ENCODE results near the gene CT45A6. TPM values are rescaled to one million over a fixed set of nuclear protein-coding genes. Genes with fewer than 3 reads are reported as not detected.
"Not testable (repeated sequence)": the region's sequence is repeated elsewhere in the genome, so short reads cannot be mapped to it uniquely, and the experiment has no call there.

CT45A6 gene
- polyA plus RNA-seq, result not detected in 2 replicates
- not detected in 2 replicates for polyA minus RNA-seq

- not testable (repeated sequence) for H2AFZ ChIP-seq (ENCODE audit: low read depth, low read length); H3K9me3 ChIP-seq (ENCODE audit: low read length); H3K36me3 ChIP-seq (ENCODE audit: insufficient read depth, low read length); H3K4me2 ChIP-seq (ENCODE audit: low read length); H4K20me1 ChIP-seq (ENCODE audit: insufficient read depth); H3F3A ChIP-seq (ENCODE audit: insufficient read depth, low read length, poor library complexity, severe bottlenecking); H3K79me2 ChIP-seq (replicated peaks; ENCODE audit: insufficient read depth, low read length); H3K9me2 ChIP-seq (ENCODE audit: insufficient read depth, low read length); H3K4me3 ChIP-seq (ENCODE audit: low read length); H3K27me3 ChIP-seq (ENCODE audit: insufficient read depth, low read depth, low read length); H3K9ac ChIP-seq (ENCODE audit: low read length); H3K27ac ChIP-seq (ENCODE audit: low read length)
Measured at GRCh38 chrX:135802687-135803086, at the start of gene CT45A6. Gene CT45A6 (minus strand): TSS chrX:135802787. CDS start chrX:135798993, 3,794 bp downstream.

GRCh38 chrX:135837180-135837579 lies 34.6 kb upstream of the CT45A6 start, which contains the start of gene CT45A7:
Gene CT45A7 (minus strand): TSS chrX:135837280. CDS start chrX:135833533, 3,747 bp downstream.
- H3K4me3 ChIP-seq (ENCODE audit: low read length); H3K79me2 ChIP-seq (replicated peaks; ENCODE audit: insufficient read depth, low read length); H3F3A ChIP-seq (ENCODE audit: insufficient read depth, low read length, poor library complexity, severe bottlenecking); H3K9me2 ChIP-seq (ENCODE audit: insufficient read depth, low read length); H3K36me3 ChIP-seq (ENCODE audit: insufficient read depth, low read length); H3K4me2 ChIP-seq (ENCODE audit: low read length); H3K27ac ChIP-seq (ENCODE audit: low read length); H3K27me3 ChIP-seq (ENCODE audit: insufficient read depth, low read depth, low read length); H4K20me1 ChIP-seq (ENCODE audit: insufficient read depth); H2AFZ ChIP-seq (ENCODE audit: low read depth, low read length); H3K9ac ChIP-seq (ENCODE audit: low read length); H3K9me3 ChIP-seq (ENCODE audit: low read length): not testable (repeated sequence)

GRCh38 chrX:135819912-135820311 lies 17.3 kb upstream of the CT45A6 start, which contains the start of gene CT45A2:
Gene CT45A2 (minus strand): TSS chrX:135820012. CDS start chrX:135816265, 3,747 bp downstream.
- not testable (repeated sequence) for H3K27ac ChIP-seq (ENCODE audit: low read length); H3K36me3 ChIP-seq (ENCODE audit: insufficient read depth, low read length); H3K4me3 ChIP-seq (ENCODE audit: low read length); H3K27me3 ChIP-seq (ENCODE audit: insufficient read depth, low read depth, low read length); H3K79me2 ChIP-seq (replicated peaks; ENCODE audit: insufficient read depth, low read length); H3K4me2 ChIP-seq (ENCODE audit: low read length); H3K9me3 ChIP-seq (ENCODE audit: low read length); H3K9me2 ChIP-seq (ENCODE audit: insufficient read depth, low read length); H2AFZ ChIP-seq (ENCODE audit: low read depth, low read length); H3F3A ChIP-seq (ENCODE audit: insufficient read depth, low read length, poor library complexity, severe bottlenecking); H4K20me1 ChIP-seq (ENCODE audit: insufficient read depth); H3K9ac ChIP-seq (ENCODE audit: low read length)

GRCh38 chrX:135785403-135785802 lies 17.2 kb downstream of the CT45A6 start, which contains the start of gene CT45A5:
Gene CT45A5 (minus strand): TSS chrX:135785503. CDS start chrX:135781729, 3,774 bp downstream.
- not testable (repeated sequence) for H3K36me3 ChIP-seq (ENCODE audit: insufficient read depth, low read length); H4K20me1 ChIP-seq (ENCODE audit: insufficient read depth); H3F3A ChIP-seq (ENCODE audit: insufficient read depth, low read length, poor library complexity, severe bottlenecking); H3K4me3 ChIP-seq (ENCODE audit: low read length); H3K27ac ChIP-seq (ENCODE audit: low read length); H3K27me3 ChIP-seq (ENCODE audit: insufficient read depth, low read depth, low read length); H3K9ac ChIP-seq (ENCODE audit: low read length); H3K4me2 ChIP-seq (ENCODE audit: low read length); H3K9me2 ChIP-seq (ENCODE audit: insufficient read depth, low read length); H2AFZ ChIP-seq (ENCODE audit: low read depth, low read length); H3K79me2 ChIP-seq (replicated peaks; ENCODE audit: insufficient read depth, low read length); H3K9me3 ChIP-seq (ENCODE audit: low read length)

- not testable (repeated sequence) for H3K4me2 ChIP-seq (ENCODE audit: low read length); H3K27me3 ChIP-seq (ENCODE audit: insufficient read depth, low read depth, low read length); H3K27ac ChIP-seq (ENCODE audit: low read length); H3K9me3 ChIP-seq (ENCODE audit: low read length); H3K36me3 ChIP-seq (ENCODE audit: insufficient read depth, low read length); H3K79me2 ChIP-seq (replicated peaks; ENCODE audit: insufficient read depth, low read length); H2AFZ ChIP-seq (ENCODE audit: low read depth, low read length); H3K4me3 ChIP-seq (ENCODE audit: low read length); H3F3A ChIP-seq (ENCODE audit: insufficient read depth, low read length, poor library complexity, severe bottlenecking); H4K20me1 ChIP-seq (ENCODE audit: insufficient read depth); H3K9ac ChIP-seq (ENCODE audit: low read length); H3K9me2 ChIP-seq (ENCODE audit: insufficient read depth, low read length)
Measured at GRCh38 chrX:135768091-135768490, 34.5 kb downstream of the CT45A6 start, which contains the start of gene CT45A3. Gene CT45A3 (minus strand): TSS chrX:135768191. CDS start chrX:135764444, 3,747 bp downstream.

GRCh38 chrX:135744739-135745138 lies 57.8 kb downstream of the CT45A6 start:
- not testable (repeated sequence) for H3K4me2 ChIP-seq (ENCODE audit: low read length); H4K20me1 ChIP-seq (ENCODE audit: insufficient read depth); H2AFZ ChIP-seq (ENCODE audit: low read depth, low read length); H3F3A ChIP-seq (ENCODE audit: insufficient read depth, low read length, poor library complexity, severe bottlenecking); H3K79me2 ChIP-seq (replicated peaks; ENCODE audit: insufficient read depth, low read length); H3K27me3 ChIP-seq (ENCODE audit: insufficient read depth, low read depth, low read length); H3K9me3 ChIP-seq (ENCODE audit: low read length); H3K9ac ChIP-seq (ENCODE audit: low read length); H3K4me3 ChIP-seq (ENCODE audit: low read length); H3K36me3 ChIP-seq (ENCODE audit: insufficient read depth, low read length); H3K9me2 ChIP-seq (ENCODE audit: insufficient read depth, low read length); H3K27ac ChIP-seq (ENCODE audit: low read length)

Other genes with a start within 250 kb of the CT45A6 start
- not detected in 2 replicates for gene CT45A1, start 89.1 kb downstream of the CT45A6 start, polyA plus RNA-seq
- gene CT45A3, start 34.6 kb downstream of the CT45A6 start, polyA plus RNA-seq, result not detected in 2 replicates
- gene CT45A5, start 17.3 kb downstream of the CT45A6 start, polyA plus RNA-seq, result not detected in 2 replicates
- gene CT45A2, start 17.2 kb upstream of the CT45A6 start, polyA plus RNA-seq, result not detected in 2 replicates
- gene CT45A7, start 34.5 kb upstream of the CT45A6 start, polyA plus RNA-seq, result not detected in 2 replicates
- gene CT45A8, start 51.8 kb upstream of the CT45A6 start, polyA plus RNA-seq, result not detected in 2 replicates
- not detected in 2 replicates for gene CT45A9, start 69.0 kb upstream of the CT45A6 start, polyA plus RNA-seq
- gene CT45A10, start 90.7 kb upstream of the CT45A6 start, polyA plus RNA-seq, result not detected in 2 replicates
- not detected in 2 replicates for gene SAGE1, start 90.9 kb upstream of the CT45A6 start, polyA plus RNA-seq
- gene MMGT1, start 171.2 kb upstream of the CT45A6 start, polyA plus RNA-seq, result 16.5 and 17.5 TPM in 2 replicates
- gene SLC9A6, start 182.6 kb upstream of the CT45A6 start, polyA plus RNA-seq, result 98.5 and 103 TPM in 2 replicates

Data from neural cell (in vitro differentiated cells).